ENCODE data around the gene RNF157. TPM values are rescaled to one million over a fixed set of nuclear protein-coding genes. Genes with fewer than 3 reads are reported as not detected.

The RNF157 gene
- total RNA-seq, 1 experiment from 2014 or later, result 29.3 TPM

DNA sequence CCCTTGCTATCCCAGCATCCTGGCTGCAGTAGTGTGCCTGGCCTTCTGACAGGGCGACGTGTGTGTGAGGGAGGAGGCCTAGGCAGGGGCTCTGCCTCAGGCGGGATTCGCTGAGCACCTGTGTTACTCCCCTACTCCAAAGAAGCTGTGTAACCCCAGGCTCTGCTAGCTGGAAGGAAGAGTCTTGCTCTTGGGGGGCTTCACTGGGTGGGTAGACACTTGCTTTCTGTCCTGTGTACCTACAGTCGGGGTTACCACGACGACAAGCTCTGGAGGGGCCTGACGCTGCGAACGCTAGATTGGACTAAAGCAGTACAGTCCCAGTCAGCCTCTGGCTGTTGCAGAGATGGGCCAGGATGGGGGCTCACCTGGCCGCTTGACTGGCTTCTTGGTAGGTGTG is 146.2 kb downstream of the RNF157 start:
- TF ChIP-seq, protein P1, sequence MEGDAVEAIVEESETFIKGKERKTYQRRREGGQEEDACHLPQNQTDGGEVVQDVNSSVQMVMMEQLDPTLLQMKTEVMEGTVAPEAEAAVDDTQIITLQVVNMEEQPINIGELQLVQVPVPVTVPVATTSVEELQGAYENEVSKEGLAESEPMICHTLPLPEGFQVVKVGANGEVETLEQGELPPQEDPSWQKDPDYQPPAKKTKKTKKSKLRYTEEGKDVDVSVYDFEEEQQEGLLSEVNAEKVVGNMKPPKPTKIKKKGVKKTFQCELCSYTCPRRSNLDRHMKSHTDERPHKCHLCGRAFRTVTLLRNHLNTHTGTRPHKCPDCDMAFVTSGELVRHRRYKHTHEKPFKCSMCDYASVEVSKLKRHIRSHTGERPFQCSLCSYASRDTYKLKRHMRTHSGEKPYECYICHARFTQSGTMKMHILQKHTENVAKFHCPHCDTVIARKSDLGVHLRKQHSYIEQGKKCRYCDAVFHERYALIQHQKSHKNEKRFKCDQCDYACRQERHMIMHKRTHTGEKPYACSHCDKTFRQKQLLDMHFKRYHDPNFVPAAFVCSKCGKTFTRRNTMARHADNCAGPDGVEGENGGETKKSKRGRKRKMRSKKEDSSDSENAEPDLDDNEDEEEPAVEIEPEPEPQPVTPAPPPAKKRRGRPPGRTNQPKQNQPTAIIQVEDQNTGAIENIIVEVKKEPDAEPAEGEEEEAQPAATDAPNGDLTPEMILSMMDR (IDR thresholded peaks at IDR 0.05; ENCODE audit: insufficient read depth in 1 of 2, low read depth in 1 of 2, low read length in 1 of 2, severe bottlenecking in 1 of 2, unreplicated experiment in 1 of 2), result no peak
- Mint-ChIP-seq H3K27me3 (ENCODE audit: insufficient read depth, unreplicated experiment) (no peaks in the 10 kb centered on the region), H3K27ac (ENCODE audit: unreplicated experiment) (no peak overlapping the region), H3K4me1 (ENCODE audit: low read depth, unreplicated experiment) (no peaks in the 10 kb centered on the region), H3K4me3 (ENCODE audit: unreplicated experiment) (no peak overlapping the region), H3K36me3 (ENCODE audit: insufficient read depth, unreplicated experiment) (peaks cover 74% of the 10 kb centered on the region), H3K9me3 (ENCODE audit: unreplicated experiment) (no peaks in the 10 kb centered on the region)
- POLR2A ChIA-PET, result no interaction called here
- Histone ChIP-seq H3K36me3 (ENCODE audit: control insufficient read depth, insufficient read depth, low read length) (peaks cover 5% of the 10 kb centered on the region), H3K9me3 (no peaks in the 10 kb centered on the region), H3K4me1 (no peaks in the 10 kb centered on the region), H3K27me3 (replicated peaks; ENCODE audit: control insufficient read depth, insufficient read depth, low read length) (no peaks in the 10 kb centered on the region), H3K4me3 (ENCODE audit: low read depth, low read length) (no peak overlapping the region)
- CTCF ChIA-PET, result no interaction called here
- no peak for DNase-seq
- intact Hi-C loops (cut with micrococcal nuclease; ENCODE audit: unreplicated experiment), result no loop called here
- no TSS peak for BruUV-seq (replicated peaks)

DNA sequence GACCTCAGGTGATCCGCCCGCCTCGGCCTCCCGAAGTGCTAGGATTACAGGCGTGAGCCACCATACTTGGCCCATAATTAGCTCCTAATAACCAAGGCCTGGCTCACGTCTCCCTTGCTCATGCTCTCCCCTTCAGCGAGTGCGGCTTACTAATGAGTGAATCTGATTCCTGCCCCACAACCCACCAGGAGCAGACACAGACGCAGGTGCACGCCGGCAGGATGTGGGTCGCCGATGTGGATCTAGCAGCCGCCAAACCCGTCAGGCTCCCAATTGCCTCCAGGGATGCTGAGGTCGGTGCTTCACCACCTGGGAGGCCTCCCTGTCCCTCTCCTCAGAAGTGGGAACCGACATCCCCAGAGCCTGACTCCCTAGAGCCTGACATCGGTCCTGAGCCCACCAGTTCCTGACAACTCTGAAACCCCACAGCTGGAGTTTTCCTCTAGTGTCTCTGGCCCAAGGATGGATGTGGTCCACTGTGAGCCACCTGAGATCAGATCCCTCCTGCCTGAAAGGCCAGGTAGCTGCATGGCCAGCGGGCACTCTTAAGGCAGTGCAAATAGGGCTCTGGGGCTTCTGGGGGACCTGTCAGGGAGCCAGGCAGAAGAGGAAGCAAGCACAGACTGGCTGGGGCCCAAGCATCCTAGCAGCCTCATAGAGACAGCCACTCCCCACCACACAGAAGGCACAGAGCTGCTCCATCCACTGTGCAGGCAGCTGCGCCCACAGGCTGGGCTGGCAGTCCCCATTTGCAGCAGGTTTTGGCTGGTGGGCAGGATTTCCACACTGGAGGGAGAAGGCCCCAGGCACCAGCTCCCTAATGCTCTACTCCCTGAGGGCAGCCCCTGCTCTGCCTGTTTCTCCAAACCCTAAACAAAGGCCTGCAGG is 147.5 kb downstream of the RNF157 start:
- BruUV-seq (replicated peaks), result no TSS peak
- Histone ChIP-seq H3K27me3 (replicated peaks; ENCODE audit: control insufficient read depth, insufficient read depth, low read length) (no peaks in the 10 kb centered on the region), H3K9me3 (no peaks in the 10 kb centered on the region), H3K36me3 (ENCODE audit: control insufficient read depth, insufficient read depth, low read length) (peaks cover 4% of the 10 kb centered on the region), H3K4me1 (no peaks in the 10 kb centered on the region), H3K4me3 (ENCODE audit: low read depth, low read length) (no peak overlapping the region)
- H3K4me1 Mint-ChIP-seq (ENCODE audit: low read depth, unreplicated experiment), result no peaks in the 10 kb centered on the region
- TF ChIP-seq, protein P1 (IDR thresholded peaks at IDR 0.05; ENCODE audit: insufficient read depth in 1 of 2, low read depth in 1 of 2, low read length in 1 of 2, severe bottlenecking in 1 of 2, unreplicated experiment in 1 of 2), result no peak
- no peak for DNase-seq
- H3K9me3 Mint-ChIP-seq (ENCODE audit: unreplicated experiment), result no peaks in the 10 kb centered on the region
- H3K36me3 Mint-ChIP-seq (ENCODE audit: insufficient read depth, unreplicated experiment), result peaks cover 73% of the 10 kb centered on the region
- H3K4me3 Mint-ChIP-seq (ENCODE audit: unreplicated experiment), result no peak overlapping the region
- intact Hi-C loops (cut with micrococcal nuclease; ENCODE audit: unreplicated experiment), result no loop called here
- H3K27me3 Mint-ChIP-seq (ENCODE audit: insufficient read depth, unreplicated experiment), result no peaks in the 10 kb centered on the region
- POLR2A ChIA-PET, result no interaction called here
- H3K27ac Mint-ChIP-seq (ENCODE audit: unreplicated experiment), result no peak overlapping the region
- CTCF ChIA-PET, result interaction anchor here (0.6 kb wide), 1 partner anchor 28 kb away, joined by 4 read pairs; no protein-coding TSS in a partner anchor

Small RNA genes lying within 50 kb of the gene (microRNA-seq; reads per million reads assigned to microRNA genes)
- not detected for gene MIR6868

Other genes with a start within 250 kb of the RNF157 start
- gene CDK3, start 239.6 kb downstream of the RNF157 start, total RNA-seq (2022), result 5.2 and 6.8 TPM in 2 replicates
- 0.16 and 0.46 TPM in 2 replicates for gene EVPL, start 213.2 kb downstream of the RNF157 start, total RNA-seq (2022)
- gene SRP68, start 168.0 kb downstream of the RNF157 start, total RNA-seq (2022), result 105 and 113 TPM in 2 replicates
- 0.50 and 0.79 TPM in 2 replicates for gene GALR2, start 165.7 kb downstream of the RNF157 start, total RNA-seq (2022)
- gene ZACN, start 161.3 kb downstream of the RNF157 start, total RNA-seq (2022), result 0.34 TPM in 1 of 2 replicates, not detected in the other
- gene EXOC7, start 136.7 kb downstream of the RNF157 start, total RNA-seq (2022), result 205 TPM in 2 replicates
- gene FOXJ1, start 99.2 kb downstream of the RNF157 start, total RNA-seq (2022), result 7.0 and 10.7 TPM in 2 replicates
- 50.0 and 51.6 TPM in 2 replicates for gene UBALD2, start 24.9 kb upstream of the RNF157 start, total RNA-seq (2022)
- gene QRICH2, start 67.8 kb upstream of the RNF157 start, total RNA-seq (2022), result 1.1 and 1.5 TPM in 2 replicates
- gene PRPSAP1, start 113.4 kb upstream of the RNF157 start, total RNA-seq (2022), result 81.3 and 87.6 TPM in 2 replicates
- gene SPHK1, start 144.1 kb upstream of the RNF157 start, total RNA-seq (2022), result 6.7 and 7.7 TPM in 2 replicates
- gene UBE2O, start 212.7 kb upstream of the RNF157 start, total RNA-seq (2022), result 37.6 and 39.2 TPM in 2 replicates
- not detected in 2 replicates for gene AANAT, start 227.1 kb upstream of the RNF157 start, total RNA-seq (2022)

Measured in Caco-2 (cell line).